ENCODE data around the gene TOX3. TPM values are rescaled to one million over a fixed set of nuclear protein-coding genes. Genes with fewer than 3 reads are reported as not detected.

Gene TOX3
- not detected in 2 replicates for total RNA-seq
- not detected for total RNA-seq (2013)
- not detected in 2 replicates for polyA plus RNA-seq
- polyA minus RNA-seq, result not detected in 2 replicates

GRCh38 chr16:52547004-52547833, at the start of gene TOX3:
TSS of gene TOX3 (minus strand) at chr16:52547143. CDS start at chr16:52546723, 420 bp downstream.
- Mint-ChIP-seq H3K27me3 (peaks cover 38% of the 10 kb centered on the region), H3K4me1 (peaks cover 8% of the 10 kb centered on the region), H3K27ac (no peak within 1 kb of the TSS), H3K4me3 (no peak within 1 kb of the TSS), H3K9me3 (ENCODE audit: insufficient read depth) (no peaks in the 10 kb centered on the region)
- Histone ChIP-seq H3K79me2 (ENCODE audit: control insufficient read depth, insufficient read depth, low read length) (no peaks in the 10 kb centered on the region), H3K4me2 (replicated peaks; ENCODE audit: low read depth, low read length, poor library complexity, severe bottlenecking) (no peak within 1 kb of the TSS), H3K4me1 (ENCODE audit: control insufficient read depth in 2 of 2, insufficient read depth in 2 of 2, low read length in 2 of 2) (no peaks in the 10 kb centered on the region), H3K27me3 (replicated peaks in 1 of 4; ENCODE audit: control extremely low read depth in 1 of 4, control insufficient read depth in 3 of 4, insufficient read depth in 4 of 4, low read length in 3 of 4) (peaks cover 0 to 28% (median 13%) of the 10 kb centered on the region in 4 experiments), H3K4me3 (ENCODE audit: control extremely low read depth in 1 of 5, extremely low read depth in 1 of 5, insufficient read depth in 1 of 5, low read depth in 2 of 5, low read length in 4 of 5) (no peak within 1 kb of the TSS), H3K27ac (ENCODE audit: low read length in 2 of 2) (no peak within 1 kb of the TSS), H3K9me3 (ENCODE audit: control extremely low read depth in 1 of 3, control insufficient read depth in 2 of 3, insufficient read depth in 1 of 3, low read length in 2 of 3) (no peaks in the 10 kb centered on the region), H3K9ac (ENCODE audit: low read length) (no peak within 1 kb of the TSS), H4K20me1 (ENCODE audit: control insufficient read depth, insufficient read depth, low read length, poor library complexity, severe bottlenecking) (no peaks in the 10 kb centered on the region), H2AFZ (ENCODE audit: insufficient read depth, low read depth, low read length, poor library complexity, severe bottlenecking) (no peak within 1 kb of the TSS), H3K36me3 (replicated peaks in 1 of 2; ENCODE audit: control extremely low read depth in 1 of 2, control insufficient read depth in 1 of 2, extremely low read depth in 1 of 2, insufficient read depth in 2 of 2, low read length in 1 of 2) (no peaks in the 10 kb centered on the region)
- no peak for ATAC-seq (ENCODE audit: low read depth)
- TF ChIP-seq EZH2 (IDR thresholded peaks at IDR 0.05; ENCODE audit: borderline replicate concordance, insufficient read depth, low read depth, low read length, poor library complexity, severe bottlenecking), result no peak
- no peak for TF ChIP-seq CTCF (IDR thresholded peaks at IDR 0.05)
- ChIA-PET POLR2A (no interaction called here), CTCF (no interaction called here)
- intact Hi-C loops (cut with micrococcal nuclease), result no loop called here
- WGBS (ENCODE audit: insufficient coverage), result 5% methylated on average over 51 of the region's 83 CpGs
- no peak for DNase-seq

- ChIA-PET POLR2A (no interaction called here), CTCF (no interaction called here)
- H4K20me1 ChIP-seq (ENCODE audit: control insufficient read depth, insufficient read depth, low read length, poor library complexity, severe bottlenecking), result no peaks in the 10 kb centered on the region
- H3K79me2 ChIP-seq (ENCODE audit: control insufficient read depth, insufficient read depth, low read length), result no peaks in the 10 kb centered on the region
- no peak overlapping the region for H2AFZ ChIP-seq (ENCODE audit: insufficient read depth, low read depth, low read length, poor library complexity, severe bottlenecking)
- Mint-ChIP-seq H3K4me3 (no peak overlapping the region), H3K27ac (no peak overlapping the region), H3K4me1 (no peaks in the 10 kb centered on the region), H3K27me3 (no peaks in the 10 kb centered on the region), H3K9me3 (ENCODE audit: insufficient read depth) (no peaks in the 10 kb centered on the region)
- H3K36me3 ChIP-seq (replicated peaks in 1 of 2; ENCODE audit: control extremely low read depth in 1 of 2, control insufficient read depth in 1 of 2, extremely low read depth in 1 of 2, insufficient read depth in 2 of 2, low read length in 1 of 2), result no peaks in the 10 kb centered on the region
- intact Hi-C loops (cut with micrococcal nuclease), result no loop called here
- no peaks in the 10 kb centered on the region for H3K27me3 ChIP-seq (replicated peaks in 1 of 4; ENCODE audit: control extremely low read depth in 1 of 4, control insufficient read depth in 3 of 4, insufficient read depth in 4 of 4, low read length in 3 of 4)
- no peak overlapping the region for H3K27ac ChIP-seq (ENCODE audit: low read length in 2 of 2)
- 79% methylated on average over 2 of the region's 2 CpGs for WGBS (ENCODE audit: insufficient coverage)
- no peak overlapping the region for H3K9ac ChIP-seq (ENCODE audit: low read length)
- H3K9me3 ChIP-seq (ENCODE audit: control extremely low read depth in 1 of 3, control insufficient read depth in 2 of 3, insufficient read depth in 1 of 3, low read length in 2 of 3), result no peaks in the 10 kb centered on the region
- no peak overlapping the region for H3K4me3 ChIP-seq (ENCODE audit: control extremely low read depth in 1 of 5, extremely low read depth in 1 of 5, insufficient read depth in 1 of 5, low read depth in 2 of 5, low read length in 4 of 5)
- no peak for ATAC-seq (ENCODE audit: low read depth)
- H3K4me2 ChIP-seq (replicated peaks; ENCODE audit: low read depth, low read length, poor library complexity, severe bottlenecking), result no peak overlapping the region
- DNase-seq, result no peak
- no peaks in the 10 kb centered on the region for H3K4me1 ChIP-seq (ENCODE audit: control insufficient read depth in 2 of 2, insufficient read depth in 2 of 2, low read length in 2 of 2)
- TF ChIP-seq CTCF (IDR thresholded peaks at IDR 0.05) (no peak), EZH2 (IDR thresholded peaks at IDR 0.05; ENCODE audit: borderline replicate concordance, insufficient read depth, low read depth, low read length, poor library complexity, severe bottlenecking) (no peak)
These were observed 45.8 kb upstream of the TOX3 start for GRCh38 chr16:52592778-52593177.
